ENCODE results near the gene GPR161.
A peak's percentile ranks its signal among the peaks of the same experiment; 100 is the strongest.
"Not testable (repeated sequence)": the region's sequence is repeated elsewhere in the genome, so short reads cannot be mapped to it uniquely, and the experiment has no call there.

Gene GPR161, protein sequence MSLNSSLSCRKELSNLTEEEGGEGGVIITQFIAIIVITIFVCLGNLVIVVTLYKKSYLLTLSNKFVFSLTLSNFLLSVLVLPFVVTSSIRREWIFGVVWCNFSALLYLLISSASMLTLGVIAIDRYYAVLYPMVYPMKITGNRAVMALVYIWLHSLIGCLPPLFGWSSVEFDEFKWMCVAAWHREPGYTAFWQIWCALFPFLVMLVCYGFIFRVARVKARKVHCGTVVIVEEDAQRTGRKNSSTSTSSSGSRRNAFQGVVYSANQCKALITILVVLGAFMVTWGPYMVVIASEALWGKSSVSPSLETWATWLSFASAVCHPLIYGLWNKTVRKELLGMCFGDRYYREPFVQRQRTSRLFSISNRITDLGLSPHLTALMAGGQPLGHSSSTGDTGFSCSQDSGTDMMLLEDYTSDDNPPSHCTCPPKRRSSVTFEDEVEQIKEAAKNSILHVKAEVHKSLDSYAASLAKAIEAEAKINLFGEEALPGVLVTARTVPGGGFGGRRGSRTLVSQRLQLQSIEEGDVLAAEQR

DNA sequence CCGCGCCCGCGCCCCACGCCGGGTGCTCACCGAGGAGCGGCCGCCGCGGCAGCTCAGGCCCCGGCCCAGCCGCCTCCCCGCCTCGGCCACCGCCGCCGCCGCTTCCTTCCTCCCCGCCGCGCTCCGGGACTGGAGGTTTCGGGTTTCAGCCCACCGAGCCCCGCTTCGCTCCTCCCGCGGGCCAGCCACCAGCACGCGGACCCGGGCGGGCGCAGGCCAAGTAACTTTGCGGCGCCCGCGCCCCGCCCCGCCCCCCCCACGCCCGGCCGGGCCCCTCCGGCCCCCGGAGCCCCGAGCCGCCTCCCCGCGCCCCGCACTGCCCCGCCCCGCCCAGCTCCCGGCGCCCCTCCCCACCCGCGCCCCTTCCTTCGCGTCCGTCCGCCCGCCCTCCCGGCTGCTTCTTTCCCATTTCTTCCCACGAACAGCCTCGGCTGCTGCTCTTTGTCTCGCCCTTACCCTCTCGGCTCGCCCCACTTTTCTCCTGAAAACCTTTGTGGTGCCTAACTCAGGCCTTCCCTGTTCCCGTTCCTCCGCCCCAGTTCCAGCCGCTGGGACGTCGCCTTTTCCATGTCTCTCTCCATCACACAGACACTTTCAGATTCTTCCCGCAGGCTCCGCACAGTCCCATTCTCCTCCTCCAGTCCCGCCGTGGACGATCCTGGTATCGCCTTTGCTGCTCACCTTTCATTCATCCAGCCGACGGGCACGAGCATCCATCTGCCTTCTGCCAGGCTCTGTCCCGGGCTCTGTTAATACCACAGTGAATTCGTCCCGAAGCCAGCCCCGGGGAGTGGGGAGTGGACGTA lies at the start of gene GPR161:
Gene GPR161 (minus strand): TSS at position 222 of the 806 bp plus-strand sequence. CDS start 32,080 bp downstream, outside the sequence.
- DNase-seq (ENCODE audit: low read depth, low spot score), result no peak

DNA sequence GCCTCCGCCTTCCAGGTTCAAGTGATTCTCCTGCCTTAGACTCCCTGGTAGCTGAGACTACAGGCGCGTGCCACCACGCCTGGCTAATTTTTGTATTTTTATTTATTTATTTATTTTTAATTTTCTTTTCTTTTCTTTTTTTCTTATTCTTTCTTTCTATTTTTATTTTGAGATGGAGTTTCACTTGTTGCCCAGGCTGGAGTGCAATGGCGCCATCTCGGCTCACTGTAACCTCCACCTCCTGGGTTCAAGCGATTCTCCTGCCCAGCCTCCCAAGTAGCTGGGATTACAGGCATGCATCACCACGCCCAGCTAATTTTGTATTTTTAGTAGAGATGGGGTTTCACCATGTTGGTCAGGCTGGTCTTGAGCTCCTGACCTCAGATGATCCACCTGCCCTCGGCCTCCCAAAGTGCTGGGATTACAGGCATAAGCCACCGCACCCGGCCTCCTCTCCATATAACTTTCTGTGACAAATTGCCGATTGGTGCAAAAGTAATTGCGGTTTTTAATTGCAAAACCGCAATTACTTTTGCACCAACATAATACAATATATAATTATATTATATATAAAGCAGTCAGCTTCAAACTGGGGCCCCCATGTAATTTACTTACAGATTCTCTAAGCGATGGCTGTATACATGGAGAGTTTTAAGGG lies 44.5 kb upstream of the GPR161 start:
- DNase-seq (ENCODE audit: low read depth, low spot score), result not testable (repeated sequence)

DNA sequence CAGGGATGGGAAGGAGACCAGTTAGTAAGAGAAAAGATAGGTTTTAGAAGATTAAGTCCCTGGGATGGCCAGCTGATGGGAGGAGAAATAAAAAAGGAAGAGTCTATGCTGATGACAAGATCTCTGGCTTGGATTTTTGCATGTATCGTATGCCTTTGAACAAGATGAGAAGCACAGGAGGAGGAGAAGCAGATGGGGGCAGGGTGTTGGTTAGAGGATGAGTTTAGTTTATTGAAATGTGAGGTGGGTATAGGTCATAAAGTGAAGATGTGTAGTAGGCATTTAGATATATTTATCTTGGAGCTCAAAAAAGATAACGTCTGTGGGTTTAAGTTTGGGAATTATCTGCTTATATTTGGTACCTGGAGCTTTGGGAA lies 43.4 kb upstream of the GPR161 start:
- DNase-seq (ENCODE audit: low read depth, low spot score), result no peak

DNA sequence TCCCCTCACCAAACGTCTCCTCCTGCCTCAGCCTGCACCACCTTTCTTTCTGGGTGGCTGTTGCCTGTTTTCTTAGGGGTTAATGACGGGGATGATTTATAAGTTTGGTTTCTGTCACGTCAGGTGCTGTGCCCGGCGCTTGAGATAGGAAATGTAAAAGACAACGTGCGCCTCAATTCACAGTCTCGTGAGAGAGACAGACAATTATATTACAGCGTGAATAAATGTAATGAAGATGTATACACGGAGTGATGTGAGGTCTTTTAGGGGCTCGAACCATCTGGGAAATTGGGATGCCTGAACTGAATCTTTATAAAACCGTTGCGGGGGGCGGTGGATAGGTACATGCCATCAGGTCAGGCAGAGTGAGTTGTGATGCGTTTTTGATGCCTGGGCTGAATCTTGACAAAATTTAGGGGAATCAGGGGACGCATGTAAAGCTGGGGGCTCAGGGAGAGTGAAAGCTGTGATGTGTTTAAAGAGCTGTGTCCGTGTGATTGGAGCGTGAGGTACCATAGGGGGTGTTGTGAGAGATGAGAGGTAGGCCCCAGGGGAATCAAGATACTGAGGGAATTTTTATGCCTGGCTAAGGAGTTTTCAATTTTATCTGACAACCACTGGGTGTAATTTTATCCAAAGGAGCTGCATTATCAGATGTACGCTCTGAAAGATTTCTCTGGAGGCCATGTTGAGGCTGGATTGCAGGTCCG lies 42.9 kb upstream of the GPR161 start:
- no peak for DNase-seq (ENCODE audit: low read depth, low spot score)

DNA sequence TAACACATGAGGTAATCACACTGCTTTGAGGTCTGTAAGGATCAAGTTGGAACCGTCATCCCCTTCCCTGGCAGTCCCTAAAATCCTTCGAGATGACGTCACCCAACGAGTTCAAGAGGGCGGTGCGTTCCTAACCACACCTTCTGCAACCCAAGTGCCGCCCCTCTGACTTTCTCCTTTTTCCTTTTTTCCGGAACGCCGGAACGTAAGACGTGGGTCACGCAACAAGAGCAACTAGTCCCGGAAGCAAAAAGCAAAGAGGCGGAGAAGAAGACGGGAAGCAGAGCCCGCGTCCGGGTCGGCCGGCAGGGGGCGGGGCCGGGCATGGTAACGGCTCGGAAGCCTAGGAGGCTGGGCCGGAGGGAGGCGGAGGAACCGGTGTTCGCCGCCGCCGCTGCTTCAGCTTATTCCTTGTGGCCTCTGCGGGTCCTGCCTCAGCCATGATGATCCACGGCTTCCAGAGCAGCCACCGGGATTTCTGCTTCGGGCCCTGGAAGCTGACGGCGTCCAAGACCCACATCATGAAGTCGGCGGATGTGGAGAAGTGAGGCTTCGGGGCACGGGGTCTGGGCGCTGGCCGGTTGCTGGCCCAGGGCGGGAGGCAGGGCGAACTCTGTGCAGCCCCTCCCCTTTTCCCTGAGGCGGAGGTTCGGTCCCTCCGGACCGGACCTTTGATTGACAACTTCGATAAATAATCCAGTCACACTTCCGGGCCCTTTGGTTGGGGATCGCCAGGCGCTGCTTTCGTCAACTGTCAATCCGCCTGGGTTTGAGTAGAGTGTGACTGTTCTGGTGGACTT lies 42.1 kb upstream of the GPR161 start, which contains the start of gene TIPRL:
Gene TIPRL (plus strand): TSS at position 325 of the 800 bp plus-strand sequence. CDS start 116 bp downstream, at position 441.
- peak; percentile 96 for DNase-seq (ENCODE audit: low read depth, low spot score)

DNA sequence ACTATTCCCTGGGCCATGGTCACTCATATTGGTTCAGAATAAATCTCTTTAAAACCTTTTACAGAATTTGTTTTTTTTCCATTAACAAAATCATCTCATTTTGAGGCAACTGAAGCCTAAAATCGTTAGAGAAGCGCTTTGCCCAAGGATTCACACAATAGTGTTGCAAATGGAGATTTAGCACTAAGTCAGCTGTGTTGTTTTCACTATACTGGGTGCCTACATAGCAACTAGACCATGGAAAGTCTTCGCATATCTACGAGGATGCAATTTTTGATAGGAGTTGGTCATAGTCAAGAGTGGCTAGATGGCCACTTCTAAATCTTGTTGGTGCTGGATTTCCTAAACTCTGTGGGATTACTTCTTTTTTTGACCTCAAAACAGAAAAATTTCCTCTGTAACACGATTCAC lies 41.5 kb upstream of the GPR161 start:
- no peak for DNase-seq (ENCODE audit: low read depth, low spot score)

DNA sequence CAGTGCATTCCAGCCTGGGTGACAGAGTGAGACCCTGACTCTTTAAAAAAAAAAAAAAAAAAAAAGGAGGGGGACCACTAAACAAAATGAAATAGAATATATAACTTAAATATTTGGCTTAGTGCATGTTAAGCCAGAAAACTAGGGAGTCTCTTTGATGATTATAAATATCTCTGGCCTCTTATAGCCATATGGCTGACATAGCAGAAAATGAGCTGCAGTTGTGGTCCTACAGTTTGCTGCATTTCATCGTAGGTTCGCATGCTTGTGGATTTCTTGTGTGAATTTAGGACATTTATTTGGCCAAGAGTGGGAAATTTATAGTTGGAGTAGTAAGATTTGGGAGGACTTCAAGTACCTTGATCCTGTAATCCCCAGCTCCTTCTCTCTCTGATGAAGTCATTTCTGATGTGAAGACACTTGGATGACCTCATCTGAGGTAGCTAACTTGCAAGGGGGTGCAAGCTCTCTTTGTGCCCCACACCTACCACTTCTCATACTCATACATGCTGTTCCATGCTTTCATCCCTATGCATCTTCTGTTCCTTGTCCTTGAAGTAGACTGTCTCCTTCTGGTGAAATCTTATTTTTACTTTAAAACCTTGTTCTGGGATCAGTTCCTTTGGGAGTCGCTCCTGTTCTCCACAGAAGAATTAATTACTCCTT lies 35.7 kb upstream of the GPR161 start:
- DNase-seq (ENCODE audit: low read depth, low spot score), result no peak

DNA sequence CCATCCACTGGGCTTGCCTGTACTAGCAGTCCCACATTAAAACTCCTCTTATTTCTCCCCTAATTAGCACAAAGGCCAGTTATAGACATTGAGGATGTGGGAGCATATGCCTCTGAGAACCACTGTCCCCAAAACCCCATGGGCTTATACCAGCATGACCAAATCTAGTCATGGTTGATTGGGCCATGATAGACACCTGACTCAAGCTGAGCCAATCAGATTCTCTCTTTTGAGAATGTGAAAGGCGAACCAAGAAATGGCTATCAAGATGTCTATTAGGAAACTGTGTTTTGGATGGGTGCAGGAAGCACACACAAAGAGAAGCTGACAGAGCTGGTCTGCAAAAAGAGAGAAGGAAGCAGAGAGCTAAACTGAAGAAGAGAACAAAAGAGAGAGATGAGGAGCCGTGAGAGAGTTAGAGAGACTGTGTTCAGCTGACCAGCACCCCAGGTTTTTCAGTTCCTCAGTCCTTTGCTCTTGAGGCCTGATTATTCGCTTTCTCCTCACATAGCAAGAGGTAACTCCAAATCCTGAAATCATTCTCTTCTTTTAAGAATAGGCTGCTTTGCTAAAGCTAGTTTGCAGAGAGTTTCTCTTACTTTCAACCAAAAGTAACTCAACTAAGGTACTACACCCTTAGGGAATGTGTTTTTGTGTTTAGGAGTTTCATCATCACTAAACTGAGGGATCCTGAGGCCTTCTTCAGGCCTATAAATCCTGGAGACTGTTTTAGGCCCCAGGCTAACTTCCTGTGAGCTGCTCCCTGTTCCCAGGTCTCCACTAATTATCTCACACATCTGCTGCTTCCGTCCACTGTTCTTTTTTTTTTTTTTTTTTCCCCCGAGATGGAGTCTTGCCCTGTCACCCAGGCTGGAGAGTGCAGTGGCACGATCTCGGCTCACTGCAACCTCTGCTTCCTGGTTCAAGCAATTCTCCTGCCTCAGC lies 34.1 kb upstream of the GPR161 start:
- DNase-seq (ENCODE audit: low read depth, low spot score), result no peak

DNA sequence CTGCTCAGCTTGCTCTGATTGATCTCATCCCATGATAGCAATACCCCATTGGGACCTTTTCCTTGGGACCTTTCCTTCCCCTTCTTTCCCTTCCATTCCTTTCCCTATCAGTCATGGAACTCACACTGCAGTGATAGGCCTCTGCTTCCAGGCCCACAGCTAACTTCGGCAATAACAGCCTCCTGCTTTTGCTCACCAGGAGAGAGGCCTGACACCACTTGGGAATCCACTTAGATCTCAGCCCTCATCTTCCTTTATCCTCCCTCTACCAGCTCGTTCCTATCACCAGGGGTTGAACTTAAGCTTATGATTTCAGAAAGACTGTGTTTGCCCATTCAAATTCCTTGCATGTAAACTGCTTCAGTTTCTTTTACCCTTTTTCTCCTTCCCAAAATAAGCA lies 31.1 kb upstream of the GPR161 start:
- no peak for DNase-seq (ENCODE audit: low read depth, low spot score)

DNA sequence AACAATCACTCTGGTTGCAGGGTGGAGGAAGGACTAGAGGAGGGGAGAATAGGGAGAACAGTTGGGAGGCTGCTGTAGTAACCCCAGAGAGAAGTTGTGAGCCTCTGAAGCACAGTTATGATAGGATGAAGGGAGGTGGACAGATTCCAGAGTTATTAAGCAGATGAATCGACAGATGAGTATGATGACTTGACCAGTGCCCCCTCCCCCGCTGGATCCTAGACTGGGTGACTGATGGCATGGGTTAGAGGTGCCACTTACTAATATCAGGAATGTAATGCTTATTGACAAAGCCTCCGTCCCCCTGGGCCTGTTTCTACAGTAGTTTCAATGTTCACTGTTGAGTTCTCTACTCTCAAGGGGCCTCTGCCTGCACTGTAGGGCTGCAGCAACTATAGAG lies 28.0 kb upstream of the GPR161 start:
- DNase-seq (ENCODE audit: low read depth, low spot score), result no peak

DNA sequence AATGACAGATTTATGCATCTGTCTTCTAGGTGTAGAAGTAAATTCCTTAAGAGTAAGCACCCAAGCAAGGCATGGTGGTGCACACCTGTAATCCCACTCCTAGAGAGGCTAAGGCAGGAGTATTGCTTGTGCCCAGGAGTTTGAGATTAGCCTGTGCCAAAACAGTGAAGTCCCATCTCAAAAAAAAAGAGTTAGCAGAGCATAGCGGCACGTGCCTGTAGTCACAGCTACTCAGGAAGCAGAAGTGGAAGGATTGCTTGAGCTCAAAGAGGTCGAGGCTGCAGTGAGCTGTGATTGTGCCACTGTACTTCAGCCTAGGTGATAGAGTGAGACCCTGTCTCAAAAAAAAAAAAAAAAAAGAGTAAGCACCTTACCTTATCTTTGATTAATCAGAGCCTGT lies 26.9 kb upstream of the GPR161 start:
- DNase-seq (ENCODE audit: low read depth, low spot score), result no peak

DNA sequence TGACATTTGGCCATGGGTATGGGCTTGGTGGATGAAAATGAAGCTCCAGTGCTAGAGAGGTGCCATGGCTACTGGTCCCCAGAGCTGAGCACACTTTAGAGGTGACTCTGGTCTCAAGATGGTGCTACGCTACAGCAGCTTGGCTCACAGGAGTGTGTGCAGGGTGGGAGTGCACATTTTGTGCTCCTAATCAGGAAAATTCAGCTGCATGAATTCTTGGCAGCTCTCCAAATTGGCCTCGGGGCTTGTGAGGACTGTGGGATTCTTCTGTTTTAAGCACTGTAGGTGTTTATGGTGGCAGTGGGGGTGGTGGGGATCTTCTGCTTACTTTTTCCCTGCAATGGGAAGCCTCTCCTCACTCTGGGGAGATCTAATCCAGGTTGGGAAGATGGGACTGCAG lies 24.7 kb upstream of the GPR161 start:
- DNase-seq (ENCODE audit: low read depth, low spot score), result no peak

DNA sequence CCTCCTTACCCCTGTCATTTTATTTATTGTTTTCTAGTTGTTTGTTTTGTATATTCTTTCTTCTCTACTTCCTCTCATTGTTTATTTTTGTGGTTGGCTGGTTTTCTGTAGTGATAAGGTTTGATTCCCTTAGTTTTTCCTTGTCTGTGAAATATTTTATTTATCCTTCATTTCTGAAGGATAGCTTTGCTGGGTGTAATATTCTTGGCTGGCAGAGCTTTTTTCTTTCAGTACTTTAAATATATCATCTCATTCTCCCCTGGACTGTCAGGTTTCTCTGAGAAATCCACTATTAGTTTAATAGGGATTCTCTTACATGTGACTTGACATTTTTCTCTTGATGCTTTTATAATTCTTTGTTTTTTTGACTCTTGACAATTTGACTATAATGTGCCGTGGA lies 23.2 kb upstream of the GPR161 start:
- no peak for DNase-seq (ENCODE audit: low read depth, low spot score)

DNA sequence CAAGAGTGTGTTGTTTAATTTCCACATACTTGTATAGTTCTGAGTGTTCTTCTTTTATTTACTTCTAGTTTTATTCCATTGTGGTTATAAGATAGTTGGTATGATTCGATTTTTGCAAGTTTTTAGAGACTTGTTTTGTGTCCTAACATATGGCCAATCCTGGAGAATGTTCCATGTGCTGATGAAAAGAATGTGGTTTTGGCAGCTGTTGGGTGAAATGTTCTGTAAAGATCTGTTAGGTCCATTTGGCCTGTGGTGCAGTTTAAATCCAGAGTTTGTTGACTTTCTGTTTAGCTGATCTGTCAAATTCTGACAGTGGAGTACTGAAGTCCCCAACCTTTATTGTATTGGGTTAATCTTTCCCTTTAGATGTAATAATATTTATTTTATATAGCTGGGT lies 22.5 kb upstream of the GPR161 start:
- DNase-seq (ENCODE audit: low read depth, low spot score), result no peak

DNA sequence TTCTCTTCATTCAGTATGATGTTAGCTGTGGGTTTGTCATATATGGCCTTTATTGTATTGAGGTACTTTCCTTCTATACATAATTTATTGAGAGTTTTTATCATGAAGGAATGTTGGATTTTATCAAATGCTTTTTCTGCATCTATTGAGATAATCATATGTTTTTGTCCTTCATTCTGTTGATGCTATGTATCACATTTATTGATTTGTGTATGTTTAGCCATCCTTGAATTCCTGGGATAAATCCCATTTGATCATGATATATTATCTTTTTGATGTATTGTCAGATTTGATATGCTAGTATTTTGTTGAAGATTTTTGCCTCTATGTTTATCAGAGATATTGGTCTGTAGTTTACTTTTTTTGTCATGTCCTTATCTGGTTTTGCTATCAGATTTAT lies 20.9 kb upstream of the GPR161 start:
- DNase-seq (ENCODE audit: low read depth, low spot score), result no peak

DNA sequence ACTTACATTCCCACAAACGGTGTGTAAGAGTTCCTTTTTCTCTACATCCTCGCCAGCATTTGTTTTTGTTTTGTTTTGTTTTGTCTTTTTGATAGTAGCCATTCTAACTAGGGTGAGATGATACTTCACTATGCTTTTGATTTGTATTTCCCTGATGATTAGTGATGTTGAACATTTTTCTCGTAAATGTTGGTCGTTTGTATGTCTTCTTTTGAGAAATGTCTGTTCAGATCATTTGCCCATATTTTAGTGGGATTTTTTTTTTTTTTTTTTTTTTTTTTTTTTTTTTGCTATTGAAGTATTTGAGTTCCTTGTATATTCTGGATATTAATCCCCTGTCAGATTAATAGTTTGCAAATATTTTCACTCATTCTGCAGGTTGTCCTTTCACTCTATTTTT lies 19.2 kb upstream of the GPR161 start:
- DNase-seq (ENCODE audit: low read depth, low spot score), result no peak

DNA sequence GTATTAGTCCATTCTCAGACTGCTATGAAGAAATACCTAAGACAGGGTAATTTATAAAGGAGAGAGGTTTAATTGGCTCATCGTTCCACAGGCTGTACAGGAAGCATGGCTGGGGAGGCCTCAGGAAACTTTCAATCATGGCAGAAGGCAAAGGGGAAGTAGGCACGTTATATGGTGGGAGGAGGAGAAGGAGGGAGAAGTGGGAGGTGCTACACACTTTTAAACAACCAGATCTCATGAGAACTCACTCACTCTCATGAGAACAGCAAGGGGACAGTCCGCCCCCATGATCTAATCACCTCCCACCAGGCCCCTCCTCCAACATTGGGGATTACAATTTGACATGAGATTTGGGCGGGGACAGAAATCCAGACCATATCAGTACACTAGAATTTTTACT lies 18.0 kb upstream of the GPR161 start:
- DNase-seq (ENCODE audit: low read depth, low spot score), result not testable (repeated sequence)

DNA sequence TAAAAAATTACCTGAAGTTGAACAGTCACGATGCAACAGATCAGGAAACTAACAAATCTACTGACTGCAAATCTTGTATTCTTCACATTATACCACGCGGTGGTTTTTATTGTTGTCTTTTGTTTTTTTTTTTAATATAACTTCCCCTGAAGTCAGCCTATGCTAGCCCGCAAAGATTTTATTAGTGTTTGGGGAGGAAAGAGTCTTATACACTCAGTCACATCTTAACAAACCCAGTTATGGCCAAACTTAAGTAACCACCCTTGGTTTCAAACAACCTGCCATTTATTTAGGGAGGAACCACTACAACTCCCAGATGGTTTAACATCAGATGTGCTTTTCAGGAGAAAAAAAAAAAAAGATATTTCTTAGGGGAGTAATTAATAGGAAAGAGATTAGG lies 15.2 kb upstream of the GPR161 start:
- no peak for DNase-seq (ENCODE audit: low read depth, low spot score)

DNA sequence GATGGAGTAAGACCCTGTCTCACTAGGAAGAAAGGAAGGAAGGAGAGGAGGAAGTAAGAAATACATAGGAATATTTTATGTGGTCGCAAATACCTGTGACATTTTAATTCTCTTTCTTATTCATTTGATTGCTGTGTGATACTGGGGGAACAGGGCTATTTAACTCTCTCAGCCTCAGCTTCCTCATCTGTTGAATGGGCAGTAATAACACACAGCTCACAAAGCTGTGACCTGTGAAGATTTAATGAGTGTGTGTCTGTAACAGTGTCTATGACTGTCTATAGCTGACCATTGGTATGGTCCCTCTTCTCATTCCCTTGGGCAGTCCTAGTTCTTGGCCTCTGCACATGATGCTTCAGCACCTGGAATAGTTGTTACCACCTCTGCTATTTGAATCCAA lies 13.6 kb upstream of the GPR161 start:
- DNase-seq (ENCODE audit: low read depth, low spot score), result no peak
